GM12878 (cell line): Measurements from ENCODE around the gene CLCNKA.

Source experiments
- CHD2 ChIP-seq: IDR thresholded peaks from 2 replicates; pipeline ENCODE4 v1.6.1; 2011; ENCODE audit warnings: low read depth, low read length, improper control_type of control experiment, borderline replicate concordance
- CTCF ChIP-seq, 3 experiments: IDR thresholded peaks in 2 of 3; conservative IDR thresholded peaks in 1 of 3; 2 replicates each; pipeline ENCODE4 v1.5.1; 2011; ENCODE audit warnings: low read depth in 3 of 3, low read length in 3 of 3, mild to moderate bottlenecking in 3 of 3, control low read depth in 2 of 3, moderate library complexity in 2 of 3, inconsistent platforms in 1 of 3, mixed read lengths in 1 of 3; ENCODE audit not compliant: control insufficient read depth in 2 of 3, insufficient read depth in 1 of 3; ENCODE audit errors: extremely low read depth in 1 of 3
- E4F1 ChIP-seq: fragments of 450-650 bp; IDR thresholded peaks from 2 replicates; pipeline ENCODE4 v1.6.1; 2018; ENCODE audit warnings: borderline replicate concordance, mild to moderate bottlenecking; ENCODE audit not compliant: partially characterized antibody
- JUNB ChIP-seq: IDR thresholded peaks from 2 replicates; pipeline ENCODE4 v1.6.1; 2016; ENCODE audit warnings: antibody characterized with exemption, mild to moderate bottlenecking
- JUND ChIP-seq: IDR thresholded peaks from 2 replicates; pipeline ENCODE4 v1.6.1; 2012; ENCODE audit warnings: low read depth, mild to moderate bottlenecking, low read length, improper control_type of control experiment, moderate library complexity
- MEF2A ChIP-seq: IDR thresholded peaks from 2 replicates; pipeline ENCODE4 v1.6.1; 2011; ENCODE audit warnings: low read depth, mild to moderate bottlenecking, low read length, moderate library complexity; ENCODE audit not compliant: insufficient read depth
- PBX3 ChIP-seq: IDR thresholded peaks from 2 replicates; pipeline ENCODE4 v1.6.1; 2011; ENCODE audit warnings: mild to moderate bottlenecking, low read depth, low read length, moderate library complexity; ENCODE audit not compliant: insufficient replicate concordance
- PML ChIP-seq: IDR thresholded peaks from 2 replicates; pipeline ENCODE4 v1.6.1; 2012; ENCODE audit warnings: low read length, inconsistent platforms
- POLR2AphosphoS5 ChIP-seq: IDR thresholded peaks from 2 replicates; pipeline ENCODE4 v1.6.1; 2011; ENCODE audit warnings: mild to moderate bottlenecking, low read length, inconsistent platforms
- PRDM15 ChIP-seq: fragments of 450-650 bp; formaldehyde crosslinking; IDR thresholded peaks from 2 replicates; pipeline ENCODE4 v1.4.0; 2020; ENCODE audit warnings: mild to moderate bottlenecking, moderate library complexity
- ZSCAN29 ChIP-seq: fragments of 450-650 bp; IDR thresholded peaks from 2 replicates; pipeline ENCODE4 v1.6.1; 2017; ENCODE audit warnings: mild to moderate bottlenecking, moderate library complexity

- TF ChIP-seq JUND (no peak), POLR2AphosphoS5 (no peak), CTCF (IDR thresholded peaks at IDR 0.05 in 2 of 3, conservative IDR thresholded peaks at IDR 0.05 in 1 of 3; ENCODE audit: control insufficient read depth in 2 of 3, extremely low read depth in 1 of 3, insufficient read depth in 1 of 3, low read depth in 3 of 3, low read length in 3 of 3) (no peak), PBX3 (no peak), ZSCAN29 (no peak), MEF2A (no peak), PRDM15 (no peak), JUNB (no peak), CHD2 (no peak), PML (no peak), E4F1 (no peak)
Observed at GRCh38 chr1:16066245-16066644, 44.4 kb downstream of the CLCNKA start.
